Adrenal gland (tissue), 19 donors: ENCODE results near the gene IGSF10. TPM values are rescaled to one million over a fixed set of nuclear protein-coding genes. Genes with fewer than 3 reads are reported as not detected.
A peak's percentile ranks its signal among the peaks of the same experiment; 100 is the strongest.
"Not testable (repeated sequence)": the region's sequence is repeated elsewhere in the genome, so short reads cannot be mapped to it uniquely, and the experiment has no call there.

Source experiments
- DNase-seq, 7 donors: peaks; one replicate each; pipeline ENCODE4 v3.0.0-alpha.2; 2019 to 2020
- H3K27ac ChIP-seq, 5 donors: fragments of 200-600 bp; sonication (generic) in 4 of 5; 1 replicate in 3 of 5; 2 replicates in 2 of 5; pipeline versions ENCODE4 v1.5.1 to v1.8.0; 2016 to 2020; ENCODE audit warnings: mild to moderate bottlenecking in 1 of 5
- H3K27me3 ChIP-seq: fragments of 200-600 bp; 2 replicates; pipeline ENCODE4 v1.8.0; 2021
- H3K36me3 ChIP-seq, 2 donors: fragments of 200-600 bp; replicated peaks in 1 of 2; 1 replicate in 1 of 2; 2 replicates in 1 of 2; pipeline versions ENCODE4 v1.5.1 to v1.8.0; 2018 to 2022
- H3K4me1 ChIP-seq, 2 donors: fragments of 200-600 bp; replicated peaks in 1 of 2; 1 replicate in 1 of 2; 2 replicates in 1 of 2; pipeline versions ENCODE4 v1.5.1 to v1.8.0; 2018 to 2021
- H3K4me3 ChIP-seq, 4 donors: fragments of 200-600 bp; sonication (generic) in 3 of 4; one replicate each; pipeline ENCODE4 v1.5.1; 2016 to 2018
- H3K9me3 ChIP-seq, 3 donors: fragments of 200-600 bp; sonication (generic) in 1 of 3; replicated peaks in 1 of 3; 1 replicate in 2 of 3; 2 replicates in 1 of 3; pipeline versions ENCODE4 v1.5.1 to v1.8.0; 2016 to 2021
- CTCF ChIP-seq, 6 experiments: fragments of 450-650 bp in 4 of 6; fragments of 200-600 bp in 2 of 6; sonication (generic) in 1 of 6; IDR thresholded peaks; 1 replicate in 5 of 6; 2 replicates in 1 of 6; pipeline versions ENCODE4 v1.5.1 to v1.8.0; 2016 to 2021; ENCODE audit warnings: antibody characterized with exemption in 6 of 6, mild to moderate bottlenecking in 2 of 6, moderate library complexity in 1 of 6
- POLR2A ChIP-seq, 2 donors: fragments of 450-650 bp; IDR thresholded peaks; one replicate each; pipeline ENCODE4 v1.6.1; 2017; ENCODE audit warnings: antibody characterized with exemption in 2 of 2, mild to moderate bottlenecking in 2 of 2, moderate library complexity in 1 of 2
- WGBS, 4 donors: extraction: QIAGEN DNeasy Blood & Tissue Kit in 2 of 4; methylation state at CpG; one replicate each; pipeline versions ENCODE4 v1.1.5 to v1.1.7; 2013 to 2017; 5-methylcytosine and 5-hydroxymethylcytosine counted together
- intact Hi-C, 2 donors: fragments of 100-400 bp; cut with DNase I; formaldehyde crosslinking; loops; one replicate each; pipeline versions ENCODE4 v1.14.1 to v1.15.0; 2022 to 2023
- long read RNA-seq, 10 donors: library from polyadenylated mRNA in 3 of 10; unstranded in 2 of 10; stranded (forward) in 1 of 10; transcript quantifications; one replicate each; pipeline ENCODE4 v2.0.0 and lab custom pipeline, GENCODE V29; 2021 to 2026
- polyA plus RNA-seq, 3 donors: library from polyadenylated mRNA; stranded (reverse); fragments of 200-250 nt in 2 of 3; fragments of 350-450 nt in 1 of 3; fragmentation: Illumina TruSeq in 1 of 3; extraction: RNeasy Lipid Tissue Mini Kit (QIAGEN cat#74804) in 1 of 3; gene quantifications; one replicate each; pipeline ENCODE4 v1.2.3, GENCODE V29; 2013 to 2014
- total RNA-seq, 9 donors: library from RNA; depleted of rRNA in 4 of 9; stranded (reverse); fragments of >200 nt in 4 of 9; fragments of 120-200 nt in 1 of 9; fragmentation: NEBNext Ultra II Directional in 1 of 9; extraction: Animal tissue kit (Norgen Biotek cat#: 25700) in 1 of 9; gene quantifications; one replicate each; pipeline versions ENCODE4 v1.1.0 to v1.2.4, GENCODE V29; 2013 to 2023
- donor health status: healthy with polysubstance abuse.
- donor health status: Bipolar disorder and iron deficiency.
- donor health status: DM: yes; HTN: yes; CAD: no.
- donor health status: DM: no; HTN: no; CAD: no.
- donor health status: DM: no; HTN: no; CAD: no.
- donor health status: DM: yes; HTN: yes; CAD: no.

The IGSF10 gene, protein sequence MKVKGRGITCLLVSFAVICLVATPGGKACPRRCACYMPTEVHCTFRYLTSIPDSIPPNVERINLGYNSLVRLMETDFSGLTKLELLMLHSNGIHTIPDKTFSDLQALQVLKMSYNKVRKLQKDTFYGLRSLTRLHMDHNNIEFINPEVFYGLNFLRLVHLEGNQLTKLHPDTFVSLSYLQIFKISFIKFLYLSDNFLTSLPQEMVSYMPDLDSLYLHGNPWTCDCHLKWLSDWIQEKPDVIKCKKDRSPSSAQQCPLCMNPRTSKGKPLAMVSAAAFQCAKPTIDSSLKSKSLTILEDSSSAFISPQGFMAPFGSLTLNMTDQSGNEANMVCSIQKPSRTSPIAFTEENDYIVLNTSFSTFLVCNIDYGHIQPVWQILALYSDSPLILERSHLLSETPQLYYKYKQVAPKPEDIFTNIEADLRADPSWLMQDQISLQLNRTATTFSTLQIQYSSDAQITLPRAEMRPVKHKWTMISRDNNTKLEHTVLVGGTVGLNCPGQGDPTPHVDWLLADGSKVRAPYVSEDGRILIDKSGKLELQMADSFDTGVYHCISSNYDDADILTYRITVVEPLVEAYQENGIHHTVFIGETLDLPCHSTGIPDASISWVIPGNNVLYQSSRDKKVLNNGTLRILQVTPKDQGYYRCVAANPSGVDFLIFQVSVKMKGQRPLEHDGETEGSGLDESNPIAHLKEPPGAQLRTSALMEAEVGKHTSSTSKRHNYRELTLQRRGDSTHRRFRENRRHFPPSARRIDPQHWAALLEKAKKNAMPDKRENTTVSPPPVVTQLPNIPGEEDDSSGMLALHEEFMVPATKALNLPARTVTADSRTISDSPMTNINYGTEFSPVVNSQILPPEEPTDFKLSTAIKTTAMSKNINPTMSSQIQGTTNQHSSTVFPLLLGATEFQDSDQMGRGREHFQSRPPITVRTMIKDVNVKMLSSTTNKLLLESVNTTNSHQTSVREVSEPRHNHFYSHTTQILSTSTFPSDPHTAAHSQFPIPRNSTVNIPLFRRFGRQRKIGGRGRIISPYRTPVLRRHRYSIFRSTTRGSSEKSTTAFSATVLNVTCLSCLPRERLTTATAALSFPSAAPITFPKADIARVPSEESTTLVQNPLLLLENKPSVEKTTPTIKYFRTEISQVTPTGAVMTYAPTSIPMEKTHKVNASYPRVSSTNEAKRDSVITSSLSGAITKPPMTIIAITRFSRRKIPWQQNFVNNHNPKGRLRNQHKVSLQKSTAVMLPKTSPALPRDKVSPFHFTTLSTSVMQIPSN (N-terminal part only)
- 10 to 100 TPM in 4 of 9 donors, 1 to 10 TPM in 4, under 1 TPM in 1; 0.67 to 33.7 (median 8.8) TPM for total RNA-seq
- 1 to 10 TPM; 5.1 to 6.5 (median 5.6) TPM for polyA plus RNA-seq
- long read RNA-seq, donor 1, result 0 reads
- long read RNA-seq, donor 2, result 0 reads
- long read RNA-seq, donor 3, result 0 reads
- long read RNA-seq, donor 4, partial matches to known transcripts, result 1 of 3 reads
- long read RNA-seq, donor 4, other reads (novel, unspliced or antisense), result 2 of 3 reads
- long read RNA-seq, donor 5, partial matches to known transcripts, result 3 of 8 reads
- long read RNA-seq, donor 5, other reads (novel, unspliced or antisense), result 5 of 8 reads
- long read RNA-seq, donor 6, partial matches to known transcripts, result 1 of 3 reads
- long read RNA-seq, donor 6, other reads (novel, unspliced or antisense), result 2 of 3 reads
- long read RNA-seq, donor 7, result 0 reads
- long read RNA-seq, donor 8, result 0 reads
- long read RNA-seq, donor 9, result 0 reads
- long read RNA-seq, donor 10, result 0 reads

- Histone ChIP-seq H3K9me3 (no peaks in the 10 kb centered on the region), H3K36me3 (no peaks in the 10 kb centered on the region), H3K4me3 (peak within 1 kb of the TSS in 3 of 4 donors; percentile 22 to 63 (median 50)), H3K4me1 (peaks cover 0 to 13% of the 10 kb centered on the region in 2 donors), H3K27me3 (no peaks in the 10 kb centered on the region), H3K27ac (peak within 1 kb of the TSS in 1 of 5 donors; percentile 35)
- WGBS, 4 donors, result 8 to 12% (median 11%) methylated on average over 33 to 40 of the region's 40 CpGs
- TF ChIP-seq POLR2A (IDR thresholded peaks at IDR 0.05) (no peak), CTCF (IDR thresholded peaks at IDR 0.05) (no peak)
- intact Hi-C loops, result no loop called here
- peak; percentile 35 to 70 (median 59) for DNase-seq
Observed at GRCh38 chr3:151460774-151461450, at the start of gene IGSF10. IGSF10 (minus strand) TSS chr3:151461061; CDS start chr3:151458709, 2,352 bp downstream.

DNA sequence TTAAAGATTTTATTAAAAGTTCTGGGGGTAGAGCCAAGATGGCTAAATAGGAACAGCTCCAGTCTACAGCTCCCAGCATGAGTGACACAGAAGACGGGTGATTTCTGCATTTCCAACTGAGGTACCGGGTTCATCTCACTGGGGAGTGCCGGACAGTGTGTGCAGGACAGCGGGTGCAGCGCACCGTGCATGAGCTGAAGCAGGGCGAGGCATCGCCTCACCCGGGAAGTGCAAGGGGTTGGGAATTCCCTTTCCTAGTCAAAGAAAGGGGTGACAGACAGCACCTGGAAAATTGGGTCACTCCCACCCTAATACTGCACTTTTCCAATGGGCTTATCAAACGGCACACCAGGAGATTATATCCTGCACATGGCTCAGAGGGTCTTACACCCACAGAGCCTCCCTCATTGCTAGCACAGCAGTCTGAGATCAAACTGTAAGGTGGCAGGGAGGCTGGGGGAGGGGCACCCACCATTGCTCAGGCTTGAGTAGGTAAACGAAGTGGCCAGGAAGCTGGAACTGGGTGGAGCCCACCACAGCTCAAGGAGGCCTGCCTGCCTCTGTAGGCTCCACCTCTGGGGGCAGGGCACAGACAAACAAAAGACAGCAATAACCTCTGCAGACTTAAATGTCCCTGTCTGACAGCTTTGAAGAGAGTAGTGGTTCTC is 48.7 kb upstream of the IGSF10 start:
- H3K9me3 ChIP-seq, result not testable (repeated sequence)
- 91 to 94% (median 92%) methylated on average over 10 to 11 of the region's 11 CpGs for WGBS, 4 donors

GRCh38 chr3:151504606-151505005 is 43.7 kb upstream of the IGSF10 start:
- H3K27ac ChIP-seq, result no peak overlapping the region
- no peaks in the 10 kb centered on the region for H3K36me3 ChIP-seq
- peaks cover 5 to 21% of the 10 kb centered on the region in 2 donors for H3K4me1 ChIP-seq
- intact Hi-C loops, result no loop called here
- no peak for TF ChIP-seq POLR2A (IDR thresholded peaks at IDR 0.05)
- TF ChIP-seq CTCF (IDR thresholded peaks at IDR 0.05), result no peak
- no peak for DNase-seq
- no peak overlapping the region for H3K4me3 ChIP-seq
- no peaks in the 10 kb centered on the region for H3K9me3 ChIP-seq
- WGBS, 4 donors, result 87 to 94% (median 90%) methylated on average over 2 of the region's 2 CpGs
- H3K27me3 ChIP-seq, result no peaks in the 10 kb centered on the region

More for the DNA sequence above, 48.7 kb upstream of the IGSF10 start:
- DNase-seq, H3K27me3 ChIP-seq, H3K4me3 ChIP-seq, intact Hi-C loops, H3K27ac ChIP-seq, H3K36me3 ChIP-seq, H3K4me1 ChIP-seq: not testable (repeated sequence)
